ENCODE data around the gene SNX30.

SNX30 gene

DNA sequence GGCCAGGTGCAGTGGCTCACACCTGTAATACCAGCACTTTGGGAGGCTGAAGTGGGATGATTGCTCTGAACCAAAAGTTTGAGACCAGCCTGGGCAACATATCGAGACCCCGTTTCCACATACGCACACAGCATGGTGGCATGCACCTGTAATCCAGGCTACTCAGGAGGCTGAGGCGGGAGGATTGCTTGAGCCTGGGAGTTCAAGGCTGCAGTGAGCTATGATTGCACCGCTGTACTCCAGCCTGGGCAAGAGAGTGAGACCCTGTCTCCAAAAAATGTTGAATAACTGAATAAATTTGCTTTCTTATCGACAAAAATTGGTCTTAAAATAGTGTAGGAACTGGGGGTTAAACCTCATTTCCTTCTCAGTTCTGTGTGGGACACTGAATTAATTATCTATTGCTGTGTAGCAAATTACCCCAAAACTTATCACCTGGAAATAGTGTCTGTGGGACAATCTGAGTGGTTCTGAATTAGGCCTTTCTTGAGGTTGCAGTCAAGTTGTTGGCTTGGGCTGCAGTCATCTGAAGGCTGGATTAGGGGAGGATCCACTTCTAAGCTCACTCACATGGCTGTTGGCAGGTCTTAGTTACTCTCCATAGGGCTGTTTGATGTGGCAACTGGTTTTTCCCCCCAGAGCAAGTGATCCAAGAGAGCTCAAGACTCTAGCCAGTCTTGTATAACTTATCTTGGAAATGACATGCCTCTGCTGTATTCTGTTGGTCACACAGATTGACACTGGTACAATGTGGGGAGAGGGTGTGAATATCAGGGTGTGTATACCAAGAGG lies 2.0 kb downstream of the SNX30 start:
- no peak for DNase-seq

DNA sequence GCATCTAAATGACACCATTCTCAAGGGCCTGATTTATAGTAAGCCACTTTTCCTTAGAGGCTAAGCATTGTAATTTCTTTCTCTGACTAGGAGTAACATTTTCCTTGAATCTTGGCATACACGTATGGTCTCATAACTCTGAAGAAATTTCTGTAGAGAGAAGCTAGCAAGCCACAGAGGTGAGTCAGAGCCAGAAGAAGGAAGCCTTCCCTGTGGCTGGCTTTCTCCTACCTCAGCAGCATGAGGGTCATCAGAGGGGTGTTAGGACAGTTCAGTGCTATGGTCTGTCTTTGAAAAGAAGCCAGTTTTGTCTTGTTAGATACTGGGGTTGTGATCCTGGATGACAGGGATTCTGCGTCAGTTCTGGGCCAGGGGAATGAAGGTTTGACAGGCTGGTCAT lies 3.2 kb downstream of the SNX30 start:
- no peak for DNase-seq

DNA sequence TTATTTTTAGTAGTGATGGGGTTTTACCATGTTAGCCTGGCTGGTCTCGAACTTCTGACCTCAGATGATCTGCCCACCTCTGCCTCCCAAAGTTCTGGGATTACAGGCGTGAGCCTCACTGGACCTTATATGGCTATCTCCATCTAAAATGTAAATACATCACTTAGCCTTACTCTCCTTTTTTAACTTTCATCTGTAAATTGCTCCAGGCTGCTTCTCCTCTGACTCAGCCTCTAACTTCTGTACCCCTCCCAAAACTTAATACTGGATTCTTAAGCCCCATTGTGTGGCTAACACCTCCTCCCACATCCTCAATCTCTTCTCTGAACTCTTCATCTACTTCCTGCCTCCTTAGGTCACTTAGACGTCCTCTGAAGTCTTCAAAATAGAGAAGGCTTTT lies 4.0 kb downstream of the SNX30 start:
- DNase-seq: no peak

DNA sequence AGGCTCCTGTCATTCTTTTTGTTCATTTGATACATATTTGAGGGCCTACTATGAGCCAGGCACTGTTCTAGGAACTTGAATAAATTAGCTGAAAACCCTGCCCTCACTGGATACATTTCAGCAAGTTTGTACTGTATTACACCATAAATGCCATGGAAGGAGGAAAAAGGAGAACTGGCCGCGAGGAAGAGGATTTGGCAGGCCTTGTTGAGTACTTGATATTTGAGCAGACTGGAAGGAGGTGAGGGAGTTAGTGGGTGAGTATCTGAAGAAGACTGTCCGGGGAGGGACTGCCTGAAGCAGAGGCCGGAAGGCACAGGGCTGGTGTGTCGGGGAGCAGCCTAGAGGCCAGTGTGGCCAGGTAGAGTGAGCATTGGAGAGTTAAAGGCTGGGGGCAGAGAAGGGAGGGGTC lies 4.5 kb downstream of the SNX30 start:
- DNase-seq: no peak

DNA sequence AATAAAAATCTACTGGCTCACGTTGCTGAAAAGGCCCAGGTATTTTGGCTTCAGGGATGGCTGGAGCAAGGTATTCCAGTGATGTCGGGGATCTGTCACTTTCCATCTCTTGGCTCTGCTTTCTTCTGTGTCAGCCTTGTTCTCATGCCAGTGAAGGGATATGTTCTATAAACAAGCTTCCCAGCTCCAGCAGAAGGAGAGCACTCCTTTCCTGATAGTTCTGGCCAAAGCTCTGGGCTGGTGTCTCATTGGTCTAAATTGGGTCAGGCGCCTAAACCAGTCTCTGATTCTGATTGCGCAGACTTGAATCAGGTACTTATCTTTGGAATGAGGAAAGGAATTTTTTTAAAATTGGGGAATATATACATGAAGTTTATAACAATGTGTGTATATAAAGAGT lies 5.1 kb downstream of the SNX30 start:
- DNase-seq: peak in 1 of 56 donors; percentile 5

DNA sequence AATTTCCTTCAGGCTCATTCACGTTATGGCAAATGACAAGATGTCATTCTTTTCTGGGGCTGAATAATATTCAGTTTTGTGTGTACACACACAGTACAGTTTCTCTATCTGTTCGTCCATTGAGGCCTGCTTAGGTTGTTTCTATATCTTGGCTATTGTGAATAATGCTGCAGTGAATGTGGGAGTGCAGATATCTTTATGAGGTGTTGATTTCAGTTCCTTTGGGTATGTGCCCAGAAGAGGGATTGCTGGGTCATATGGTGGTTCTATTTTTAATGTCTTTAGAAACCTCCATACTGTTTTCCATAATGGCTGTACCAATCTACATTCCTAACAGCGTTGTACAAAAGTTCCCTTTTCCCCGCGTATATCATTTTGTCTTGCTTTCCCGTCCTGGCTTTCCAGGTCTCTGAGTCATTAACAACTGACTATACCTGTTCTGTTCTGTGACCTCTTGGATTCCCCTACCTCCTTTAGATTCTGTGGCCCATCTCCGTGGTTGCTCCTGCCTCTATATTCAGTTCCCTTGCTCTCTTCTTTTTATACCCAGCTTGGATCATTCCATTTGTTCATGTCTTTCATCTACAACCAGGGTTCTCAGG lies 6.8 kb downstream of the SNX30 start:
- no peak for DNase-seq

DNA sequence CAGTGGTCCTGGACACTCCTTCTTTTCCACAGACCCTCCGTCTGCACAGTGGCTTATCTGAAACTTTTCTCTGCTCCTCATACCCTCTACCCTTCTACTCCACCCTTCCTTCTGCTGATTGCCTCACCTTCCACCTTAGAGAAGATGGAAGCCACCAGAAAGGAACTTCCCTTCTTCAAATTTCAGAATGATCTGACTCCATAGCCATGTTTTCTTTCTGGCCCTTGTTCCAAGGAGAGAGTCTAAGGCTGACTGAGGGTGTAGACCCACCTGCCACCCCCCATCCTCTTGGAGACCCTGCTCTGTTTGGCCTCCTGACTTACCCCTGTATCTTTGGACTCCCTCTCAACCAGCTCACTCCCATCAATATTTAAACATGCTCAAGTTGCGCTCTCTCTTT lies 7.4 kb downstream of the SNX30 start:
- no peak for DNase-seq

DNA sequence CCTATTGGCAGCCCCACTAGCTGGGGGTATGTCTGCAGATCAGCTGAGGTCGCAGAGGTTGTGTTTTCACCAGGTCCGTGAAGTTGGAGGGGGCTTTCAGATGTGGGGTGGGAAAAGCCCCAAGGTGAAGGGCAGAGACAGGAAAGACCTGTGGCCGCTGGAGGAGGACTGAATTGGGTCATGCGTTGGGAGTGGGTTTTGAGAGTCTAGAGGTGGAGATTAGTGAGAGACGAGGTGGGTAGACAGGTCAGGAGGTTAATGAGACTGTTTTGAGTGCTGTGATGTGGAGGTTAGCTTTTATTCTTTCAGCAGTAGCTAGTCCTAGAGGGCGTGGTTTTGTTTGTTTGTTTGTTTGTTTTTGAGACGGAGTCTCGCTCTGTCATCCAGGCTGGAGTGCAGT lies 10.3 kb downstream of the SNX30 start:
- no peak for DNase-seq

DNA sequence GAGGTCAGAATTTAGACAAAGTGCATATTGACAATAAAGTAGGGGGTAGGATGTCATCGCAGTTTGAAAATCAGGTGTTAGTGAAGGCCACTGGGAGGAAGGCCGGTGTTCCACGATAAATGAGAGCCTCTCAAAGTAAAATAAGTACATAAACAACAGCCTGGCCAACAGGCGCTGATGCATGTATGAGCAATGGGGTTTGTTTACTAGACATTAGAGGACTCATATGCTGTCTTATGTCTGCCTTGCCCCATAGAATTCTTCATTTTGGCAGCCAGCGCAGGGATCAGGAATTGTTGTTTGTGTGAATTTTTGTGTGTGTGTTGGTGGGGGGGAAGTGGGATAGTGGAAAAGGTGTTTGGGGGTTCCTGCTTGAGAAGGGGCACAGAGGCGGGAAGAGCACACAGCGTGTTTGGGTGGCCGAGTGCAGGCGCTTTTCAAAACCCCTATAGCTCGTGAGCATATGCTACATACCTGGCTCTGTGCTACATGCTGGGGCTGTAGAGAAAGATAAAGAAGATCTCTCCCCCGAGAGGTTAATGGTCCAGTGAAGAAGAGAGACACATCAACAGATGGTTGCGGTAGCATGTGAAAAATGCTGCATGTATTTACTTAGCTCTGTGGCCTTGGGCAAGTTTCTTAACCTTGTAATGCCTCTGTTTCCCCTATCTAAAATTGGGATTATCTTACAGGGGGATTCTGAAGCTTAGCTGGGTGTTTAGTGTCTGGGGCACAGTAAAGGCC lies 11.5 kb downstream of the SNX30 start:
- no peak for DNase-seq

DNA sequence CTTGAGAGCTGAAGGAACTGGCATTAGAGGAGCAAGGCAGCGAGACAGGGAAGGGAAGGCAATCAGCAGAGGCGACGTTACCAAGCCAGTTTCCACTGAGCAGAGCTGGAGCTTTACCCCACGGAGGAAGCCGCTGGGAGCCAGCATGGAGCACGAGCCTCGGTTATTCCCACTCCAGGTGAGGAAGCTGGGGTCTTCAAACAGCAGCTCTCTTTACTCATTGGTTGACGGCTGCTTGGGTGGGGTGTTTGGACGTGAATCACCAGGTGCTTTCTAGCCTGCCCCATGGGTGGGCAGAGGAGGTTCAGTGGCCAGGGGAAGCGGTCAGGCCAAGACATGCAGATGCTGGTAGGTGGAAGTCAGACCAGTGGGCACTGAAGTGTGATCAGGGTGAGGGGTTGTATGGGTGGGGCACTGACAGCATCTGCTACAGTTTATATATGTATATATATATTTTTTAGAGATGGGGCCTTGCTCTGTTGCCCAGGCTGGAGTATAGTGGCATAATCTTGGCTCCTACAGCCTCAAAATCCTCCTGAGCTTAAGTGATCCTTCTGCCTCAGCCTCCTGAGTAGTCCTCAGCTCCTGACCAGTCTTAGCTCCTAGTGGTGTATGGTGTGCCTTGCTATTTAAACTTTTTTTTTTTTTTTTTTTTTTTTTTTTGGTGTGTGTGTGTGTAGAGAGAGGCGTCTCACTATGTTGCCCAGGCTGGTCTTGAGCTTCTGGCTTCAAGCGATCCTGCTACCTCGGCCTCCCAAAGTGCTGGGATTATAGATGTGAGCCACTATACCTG lies 12.4 kb downstream of the SNX30 start:
- no peak for DNase-seq

DNA sequence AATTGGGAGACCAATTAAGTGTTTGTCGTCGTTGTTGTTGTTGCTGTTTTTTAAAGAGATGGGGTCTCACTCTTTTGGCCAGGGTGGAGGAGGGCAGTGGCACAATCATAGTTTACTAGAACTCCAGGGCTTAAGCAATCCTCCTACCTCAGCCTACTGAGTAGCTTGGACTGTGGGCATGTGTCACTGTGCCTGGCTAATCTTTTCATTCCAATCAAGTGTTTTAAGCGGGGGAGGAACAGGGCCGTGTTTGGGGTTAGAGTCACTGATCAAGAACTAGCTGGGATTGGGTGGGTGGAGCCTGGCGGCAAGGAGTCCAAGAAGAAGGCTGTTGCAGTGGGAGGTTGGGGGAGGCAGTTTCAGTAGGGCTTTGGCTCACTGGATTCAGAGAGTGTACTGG lies 13.8 kb downstream of the SNX30 start:
- DNase-seq: no peak

DNA sequence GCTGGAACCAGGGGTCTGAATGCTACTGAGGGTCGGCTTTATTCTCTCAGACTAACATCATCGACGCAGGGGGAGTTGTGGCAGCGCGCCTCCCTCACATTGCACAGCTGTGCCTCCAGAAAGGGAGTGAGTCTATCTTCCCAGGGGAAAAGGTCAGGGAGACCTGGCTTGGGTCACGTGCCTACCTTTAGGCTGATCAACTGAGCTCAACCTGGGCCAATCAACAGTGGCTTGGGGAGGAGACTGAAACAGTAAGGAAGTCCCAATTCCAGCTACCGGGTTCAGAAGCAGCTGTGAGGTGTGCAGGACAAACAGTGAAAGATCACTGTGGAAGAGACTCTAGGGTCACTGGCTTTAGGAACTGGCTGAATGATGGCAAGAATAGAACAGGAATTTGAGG lies 14.3 kb downstream of the SNX30 start:
- no peak for DNase-seq

DNA sequence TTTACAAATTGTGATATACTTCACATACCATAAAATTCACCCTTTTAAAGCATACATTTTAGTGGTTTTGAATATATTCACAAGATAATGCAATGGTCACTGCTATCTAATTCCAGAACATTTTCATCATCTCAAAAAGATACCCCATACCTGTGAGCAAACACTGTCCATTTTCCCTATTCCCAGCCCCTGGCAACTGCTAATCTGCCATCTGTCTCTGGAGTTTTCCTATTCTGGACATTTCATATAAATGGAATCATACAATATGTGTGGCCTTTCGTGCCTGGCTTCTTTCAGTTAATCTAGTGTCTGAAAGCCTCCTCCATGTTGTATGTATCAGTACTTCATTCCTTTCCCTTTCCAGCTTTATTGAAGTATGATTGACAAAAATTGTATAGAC lies 14.7 kb downstream of the SNX30 start:
- DNase-seq: no peak

DNA sequence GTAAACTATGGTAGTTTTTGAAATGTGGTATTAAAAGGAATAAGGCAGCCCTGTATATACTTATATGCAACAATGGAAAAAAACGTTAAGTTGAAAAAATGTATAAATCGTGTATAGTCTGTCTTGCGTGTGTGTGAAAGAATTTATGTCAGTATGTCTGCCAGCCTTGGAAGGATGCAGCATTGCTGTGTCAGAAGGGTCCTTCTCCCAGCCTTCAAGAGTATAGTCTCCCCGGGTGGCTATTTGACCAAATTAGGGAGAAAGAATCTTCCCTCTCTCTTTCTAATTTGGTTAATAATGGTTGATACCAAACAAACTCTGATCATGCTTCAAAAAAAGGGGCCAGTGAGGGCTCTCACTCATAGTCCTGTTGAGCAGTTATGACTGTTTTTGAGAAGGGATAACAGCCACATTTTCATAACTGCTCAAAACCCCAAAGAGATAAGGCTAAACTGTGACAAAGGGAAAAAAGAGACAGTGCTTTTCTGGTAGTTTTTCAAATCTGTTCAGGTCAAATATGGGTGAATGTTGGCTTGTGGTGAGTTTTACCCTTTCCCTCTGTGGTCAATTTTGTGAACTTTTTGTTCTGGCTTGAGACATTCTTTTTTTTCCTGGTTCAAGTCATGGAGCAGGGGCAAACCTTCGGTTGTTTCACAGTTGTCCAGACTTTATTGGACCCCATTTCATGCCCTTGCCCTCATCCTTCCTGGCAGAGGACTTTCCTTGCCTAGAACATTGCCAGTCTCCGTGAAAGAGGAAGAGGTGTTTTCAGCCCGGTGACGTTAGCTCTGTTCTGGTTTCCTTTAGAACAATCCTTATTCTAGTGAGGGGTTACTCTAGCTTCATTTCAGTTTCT lies 21.0 kb downstream of the SNX30 start:
- no peak for DNase-seq

DNA sequence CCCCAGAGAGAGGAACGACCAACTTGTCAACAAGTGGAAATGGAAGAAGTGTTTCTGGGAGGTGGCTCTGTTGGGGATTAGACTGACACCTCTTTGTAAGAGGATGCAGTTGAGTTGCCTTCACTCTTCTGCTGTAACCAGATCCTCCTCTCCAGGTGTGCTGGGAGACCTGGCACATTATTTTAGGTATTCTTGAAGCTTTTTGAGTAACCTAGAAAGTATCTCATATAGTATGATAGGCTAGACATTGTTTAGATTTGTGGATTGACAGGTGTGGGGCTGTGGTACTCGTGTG lies 21.6 kb downstream of the SNX30 start:
- no peak for DNase-seq

DNA sequence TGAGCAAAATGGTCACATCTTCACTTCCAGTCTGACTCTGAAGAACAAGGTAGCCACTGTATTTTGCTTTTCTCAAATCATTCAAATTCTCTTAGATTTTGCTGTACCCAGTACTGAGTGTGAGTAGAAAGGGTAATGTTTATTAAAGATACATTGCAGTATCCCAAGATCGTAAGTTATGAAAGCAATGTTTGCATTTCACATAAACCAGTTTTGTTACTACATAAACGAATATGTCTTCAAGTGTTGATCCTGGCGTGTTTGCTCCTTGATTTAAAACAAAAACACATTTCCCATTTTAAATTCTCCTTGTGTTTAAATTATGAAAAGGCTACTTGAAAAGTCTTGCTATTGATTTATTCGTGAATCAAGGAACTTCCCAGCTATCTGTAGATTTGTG lies 22.0 kb downstream of the SNX30 start:
- DNase-seq: no peak

DNA sequence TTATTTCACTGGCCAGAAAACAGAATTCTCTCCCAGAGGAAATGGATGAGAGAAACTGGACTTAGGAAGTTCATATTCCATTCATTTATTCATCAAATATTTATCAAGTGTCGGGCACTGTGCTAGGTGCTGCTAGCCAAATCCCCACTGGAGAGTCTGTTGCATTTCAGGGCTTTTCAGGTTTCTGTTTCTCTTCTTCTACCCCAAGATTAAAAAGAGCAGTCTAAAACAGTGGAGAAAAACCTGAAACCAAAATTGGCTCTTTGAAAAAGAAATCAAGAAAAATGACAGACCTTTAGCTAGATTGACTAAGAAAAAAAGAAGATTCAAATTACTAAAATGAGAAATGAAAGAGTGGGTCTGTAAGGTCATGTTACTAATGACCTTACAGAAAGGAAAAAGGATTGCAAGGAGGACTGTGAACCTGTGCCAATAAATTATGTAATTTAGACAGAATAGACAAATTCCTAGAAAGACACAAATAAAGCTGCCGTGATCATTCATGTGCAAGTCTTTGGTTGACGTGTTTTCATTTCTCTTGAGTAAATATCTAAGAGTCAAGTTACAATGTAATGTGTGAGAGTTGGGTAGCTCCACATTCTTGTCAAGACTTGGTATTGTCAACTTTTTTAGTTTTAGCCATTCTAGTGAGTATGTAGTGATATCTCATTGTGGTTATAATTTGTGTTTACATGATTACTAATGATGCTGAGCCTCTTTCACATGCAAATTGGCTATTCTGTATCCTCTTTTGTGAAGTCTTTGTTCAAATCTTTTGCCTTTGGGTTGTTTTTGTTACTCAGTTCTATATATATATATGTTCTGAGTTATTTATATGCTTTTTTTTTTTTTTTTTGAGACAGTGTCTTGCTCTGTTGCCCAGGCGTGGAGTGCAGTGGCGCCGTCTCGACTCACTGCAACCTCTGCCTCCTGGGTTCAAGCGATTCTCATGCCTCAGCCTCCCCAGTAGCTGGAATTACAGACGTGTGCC lies 23.7 kb downstream of the SNX30 start:
- no peak for DNase-seq

DNA sequence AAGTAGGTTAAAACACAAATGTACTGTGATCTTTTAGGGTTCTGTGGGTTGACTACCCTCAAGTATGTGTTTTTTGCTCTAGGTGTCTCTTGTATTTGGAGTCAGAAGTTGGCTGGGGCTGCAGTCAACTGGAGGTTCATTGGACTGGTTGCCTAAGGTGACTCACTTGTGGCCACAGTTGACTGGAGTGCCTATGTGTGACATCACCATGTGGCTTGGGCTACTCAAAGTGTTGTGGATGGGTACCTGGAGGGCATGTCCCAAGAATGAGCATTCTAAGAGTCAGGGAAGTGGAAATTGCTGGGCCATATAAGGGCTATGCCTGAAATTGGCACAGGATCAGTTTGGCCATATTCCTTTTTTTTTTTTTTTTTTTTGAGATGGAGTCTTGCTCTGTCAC lies 27.4 kb downstream of the SNX30 start:
- no peak for DNase-seq

DNA sequence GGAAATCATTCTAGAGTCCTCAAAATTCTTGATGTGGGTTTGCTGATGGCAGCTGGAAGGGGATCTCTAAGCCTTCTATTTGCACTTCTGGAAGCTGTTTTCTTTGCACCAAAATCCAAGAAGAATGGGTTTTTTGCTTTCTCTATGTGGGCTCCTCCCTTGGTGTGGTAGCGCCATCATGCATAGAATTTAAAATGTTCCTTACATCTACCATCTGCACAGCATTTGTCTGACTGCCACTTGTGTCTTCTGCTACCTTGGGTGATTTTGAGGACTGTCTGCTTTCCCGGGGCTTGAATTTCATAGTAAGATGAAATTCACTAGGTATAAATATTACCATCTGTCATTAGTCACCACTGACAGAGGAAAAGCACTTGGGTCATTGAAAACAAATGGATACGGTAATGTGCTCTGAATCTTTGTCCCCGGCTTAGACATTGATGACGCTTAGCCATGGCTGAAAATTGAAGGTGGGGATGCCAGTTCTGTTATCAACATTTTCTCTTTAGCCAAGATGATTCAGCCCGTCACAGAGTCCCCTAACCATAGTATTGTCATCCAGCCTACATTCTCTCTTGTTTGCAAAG lies 30.0 kb downstream of the SNX30 start:
- no peak for DNase-seq

Data from amygdala (tissue), 56 donors.